ENCODE results near the gene JAK3. TPM values are rescaled to one million over a fixed set of nuclear protein-coding genes. Genes with fewer than 3 reads are reported as not detected.

The JAK3 gene
- total RNA-seq, 1 experiment from 2014 or later, result 2.1 TPM

- in situ Hi-C loops (cut with HindIII; ENCODE audit: low pct_unique_long_range_greater_than_20kb, low sequenced_read_pairs), result no loop called here
- ChIA-PET POLR2A (no interaction called here), CTCF (no interaction called here)
Measured at GRCh38 chr19:17861542-17862402, 14.0 kb upstream of the JAK3 start.

GRCh38 chr19:17860993-17861360 lies 13.2 kb upstream of the JAK3 start:
- H3K36me3 ChIP-seq (ENCODE audit: control insufficient read depth, insufficient read depth, low read length), result peaks cover 17% of the 10 kb centered on the region
- POLR2A ChIA-PET, result interaction anchor here (0.6 kb wide), 1 partner anchor 133 kb away, joined by 5 read pairs; no protein-coding TSS in a partner anchor
- H3K27ac ChIP-seq (ENCODE audit: low read length), result peak overlapping the region; percentile 98
- H3K4me3 ChIP-seq (ENCODE audit: low read depth in 2 of 2, low read length in 2 of 2), result peak overlapping the region; percentile 96 to 99
- peaks cover 29% of the 10 kb centered on the region for H3K4me1 ChIP-seq (ENCODE audit: control insufficient read depth, insufficient read depth, low read length)
- no peaks in the 10 kb centered on the region for H3K27me3 ChIP-seq (ENCODE audit: control insufficient read depth, insufficient read depth, low read length)
- ATAC-seq (no peak), DNase-seq (ENCODE audit: low read depth, low spot score) (no peak)
- in situ Hi-C loops (cut with HindIII; ENCODE audit: low pct_unique_long_range_greater_than_20kb, low sequenced_read_pairs), result no loop called here
- intact Hi-C loops (cut with micrococcal nuclease; ENCODE audit: unreplicated experiment), result no loop called here
- CTCF ChIA-PET, result no interaction called here
- 0 out of 2 replicates have a peak, but pooled peaks have one; percentile 42 for TF ChIP-seq POLR2AphosphoS5 (IDR thresholded peaks at IDR 0.05; ENCODE audit: low read depth, low read length)
- no peak for TF ChIP-seq CTCF (IDR thresholded peaks at IDR 0.05)
- TF ChIP-seq REST (IDR thresholded peaks at IDR 0.05; ENCODE audit: insufficient read depth in 1 of 2, low read depth in 2 of 2, low read length in 1 of 2), result no peak
- TF ChIP-seq SIN3A (IDR thresholded peaks at IDR 0.05; ENCODE audit: borderline replicate concordance, insufficient read depth, low read depth, low read length), result 0 out of 2 replicates have a peak, but pooled peaks have one; percentile 4
- no peak for TF ChIP-seq TCF7L2 (IDR thresholded peaks at IDR 0.05; ENCODE audit: low read depth, low read length)
- no peaks in the 10 kb centered on the region for H3K9me3 ChIP-seq (ENCODE audit: control insufficient read depth, insufficient read depth, low read depth, low read length)
- BruUV-seq (replicated peaks), result no TSS peak

More at GRCh38 chr19:17861542-17862402, 14.0 kb upstream of the JAK3 start:
- no TSS peak for BruUV-seq (replicated peaks)
- Histone ChIP-seq H3K27ac (ENCODE audit: low read length) (peak overlapping the region; percentile 98), H3K4me3 (ENCODE audit: low read depth in 2 of 2, low read length in 2 of 2) (peak overlapping the region; percentile 96 to 99), H3K4me1 (ENCODE audit: control insufficient read depth, insufficient read depth, low read length) (peaks cover 29% of the 10 kb centered on the region), H3K36me3 (ENCODE audit: control insufficient read depth, insufficient read depth, low read length) (peaks cover 17% of the 10 kb centered on the region), H3K27me3 (ENCODE audit: control insufficient read depth, insufficient read depth, low read length) (no peaks in the 10 kb centered on the region), H3K9me3 (ENCODE audit: control insufficient read depth, insufficient read depth, low read depth, low read length) (no peaks in the 10 kb centered on the region)
- ATAC-seq (no peak), DNase-seq (ENCODE audit: low read depth, low spot score) (no peak)
- no peak for TF ChIP-seq CTCF (IDR thresholded peaks at IDR 0.05)
- TF ChIP-seq SIN3A (IDR thresholded peaks at IDR 0.05; ENCODE audit: borderline replicate concordance, insufficient read depth, low read depth, low read length), result no peak
- intact Hi-C loops (cut with micrococcal nuclease; ENCODE audit: unreplicated experiment), result no loop called here

All from Panc1 (cell line).